ENCODE data around the gene EPGN.

Gene EPGN

DNA sequence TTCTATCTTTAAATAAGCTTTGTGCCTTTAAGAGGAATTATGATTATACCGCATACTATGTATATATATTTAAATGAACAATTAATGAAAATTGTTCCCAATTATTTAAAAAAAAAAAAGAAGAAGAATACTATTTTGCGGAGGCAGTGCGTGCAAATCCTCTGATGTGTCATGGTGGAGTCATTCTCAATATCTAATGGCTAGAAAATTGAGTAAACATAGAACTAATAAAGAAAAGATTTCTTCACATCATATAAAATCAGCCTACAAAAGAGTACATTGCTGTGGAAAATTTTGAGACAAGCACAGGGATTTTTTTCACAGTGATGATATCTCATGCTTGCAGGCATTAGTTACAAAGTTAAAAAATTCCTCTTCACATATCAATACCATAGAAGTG is 54.1 kb downstream of the EPGN start:
- no peak overlapping the region for H3K4me3 ChIP-seq (ENCODE audit: control insufficient read depth, low read depth, low read length)
- peak; percentile 54 for DNase-seq (ENCODE audit: low read depth)
- TF ChIP-seq, protein P1, sequence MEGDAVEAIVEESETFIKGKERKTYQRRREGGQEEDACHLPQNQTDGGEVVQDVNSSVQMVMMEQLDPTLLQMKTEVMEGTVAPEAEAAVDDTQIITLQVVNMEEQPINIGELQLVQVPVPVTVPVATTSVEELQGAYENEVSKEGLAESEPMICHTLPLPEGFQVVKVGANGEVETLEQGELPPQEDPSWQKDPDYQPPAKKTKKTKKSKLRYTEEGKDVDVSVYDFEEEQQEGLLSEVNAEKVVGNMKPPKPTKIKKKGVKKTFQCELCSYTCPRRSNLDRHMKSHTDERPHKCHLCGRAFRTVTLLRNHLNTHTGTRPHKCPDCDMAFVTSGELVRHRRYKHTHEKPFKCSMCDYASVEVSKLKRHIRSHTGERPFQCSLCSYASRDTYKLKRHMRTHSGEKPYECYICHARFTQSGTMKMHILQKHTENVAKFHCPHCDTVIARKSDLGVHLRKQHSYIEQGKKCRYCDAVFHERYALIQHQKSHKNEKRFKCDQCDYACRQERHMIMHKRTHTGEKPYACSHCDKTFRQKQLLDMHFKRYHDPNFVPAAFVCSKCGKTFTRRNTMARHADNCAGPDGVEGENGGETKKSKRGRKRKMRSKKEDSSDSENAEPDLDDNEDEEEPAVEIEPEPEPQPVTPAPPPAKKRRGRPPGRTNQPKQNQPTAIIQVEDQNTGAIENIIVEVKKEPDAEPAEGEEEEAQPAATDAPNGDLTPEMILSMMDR (conservative IDR thresholded peaks at IDR 0.05; ENCODE audit: control insufficient read depth, insufficient read depth, low read depth, low read length): no peak

DNA sequence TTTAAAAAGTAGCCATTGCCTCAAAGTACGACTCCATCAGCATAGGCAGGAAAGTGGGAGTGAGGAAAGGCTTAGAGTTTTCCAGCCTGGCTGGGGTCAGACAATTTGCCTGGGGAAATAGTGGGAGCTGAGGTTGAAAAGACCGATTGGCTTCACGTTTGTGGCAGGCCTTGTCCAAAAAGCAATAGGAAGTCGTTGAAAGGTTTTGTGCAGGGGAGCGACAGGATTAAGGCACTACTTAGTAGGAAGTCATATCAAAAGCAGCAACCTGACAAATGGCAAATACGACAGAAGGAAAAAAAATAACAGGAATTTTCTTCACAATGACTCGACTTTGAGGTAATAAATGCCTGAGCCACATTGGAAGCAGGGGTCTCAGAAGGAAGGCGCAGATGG is 56.0 kb downstream of the EPGN start:
- TF ChIP-seq, protein P1 (conservative IDR thresholded peaks at IDR 0.05; ENCODE audit: control insufficient read depth, insufficient read depth, low read depth, low read length): no peak
- peak overlapping the region; percentile 71 for H3K4me3 ChIP-seq (ENCODE audit: control insufficient read depth, low read depth, low read length)
- no peak for DNase-seq (ENCODE audit: low read depth)

DNA sequence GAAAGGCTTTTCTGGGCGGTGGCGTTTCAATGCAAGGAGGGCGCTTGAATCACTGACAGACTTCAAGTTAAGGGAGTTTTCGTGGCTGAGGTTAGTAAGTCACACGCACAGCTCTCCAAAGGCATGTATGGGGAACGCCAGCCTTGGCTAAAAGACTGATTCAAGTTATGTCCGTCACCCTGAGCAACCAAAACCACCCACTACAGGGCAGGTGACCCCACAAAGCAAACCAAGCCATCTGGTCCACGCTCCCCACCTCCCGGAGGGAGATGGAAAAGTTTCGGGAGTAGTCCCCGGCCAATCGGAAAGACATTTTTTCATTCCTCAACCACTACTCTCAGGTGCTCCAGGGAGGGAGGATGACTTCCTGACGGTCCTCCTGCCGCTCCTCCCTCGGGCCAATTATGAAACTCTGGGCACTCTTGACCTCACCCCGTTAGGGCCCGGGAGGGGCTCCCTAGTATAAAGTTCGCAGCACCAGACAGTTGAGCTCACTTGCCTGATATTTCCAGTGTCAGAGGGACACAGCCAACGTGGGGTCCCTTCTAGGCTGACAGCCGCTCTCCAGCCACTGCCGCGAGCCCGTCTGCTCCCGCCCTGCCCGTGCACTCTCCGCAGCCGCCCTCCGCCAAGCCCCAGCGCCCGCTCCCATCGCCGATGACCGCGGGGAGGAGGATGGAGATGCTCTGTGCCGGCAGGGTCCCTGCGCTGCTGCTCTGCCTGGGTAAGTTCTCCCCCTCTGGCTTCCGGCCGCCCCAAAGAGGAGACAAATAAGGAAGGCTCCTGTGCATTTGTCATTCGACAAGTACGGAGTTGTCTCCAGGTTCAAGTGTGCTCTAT is 56.6 kb downstream of the EPGN start, which contains the start of gene EREG:
Gene EREG, plus strand, starts transcription at position 494 of the 840 bp plus-strand sequence. Its CDS starts 164 bp downstream, at position 658.
- H3K4me3 ChIP-seq (ENCODE audit: control insufficient read depth, low read depth, low read length): peak within 1 kb of the TSS; percentile 71
- TF ChIP-seq, protein P1 (conservative IDR thresholded peaks at IDR 0.05; ENCODE audit: control insufficient read depth, insufficient read depth, low read depth, low read length): no peak
- DNase-seq (ENCODE audit: low read depth): peak; percentile 66

DNA sequence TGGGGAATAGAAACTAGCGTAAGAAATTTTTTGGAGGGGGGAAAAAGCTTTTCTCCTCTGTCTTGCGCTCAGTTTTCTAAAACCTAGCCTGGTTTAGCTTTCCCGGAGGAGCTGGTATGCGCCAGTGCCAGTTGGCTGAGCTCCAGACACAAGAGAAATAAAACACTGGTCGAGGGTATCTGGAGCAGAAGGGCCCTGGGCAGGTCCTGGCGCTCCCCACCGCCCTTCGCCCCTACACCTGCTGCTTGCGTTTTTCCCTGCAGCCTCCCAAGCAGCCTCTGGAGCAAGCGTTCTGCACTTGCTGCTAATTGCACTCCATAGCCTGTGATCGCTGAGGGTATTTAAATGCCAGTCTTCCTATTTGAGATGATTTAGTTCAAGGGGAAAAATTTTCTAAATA is 57.5 kb downstream of the EPGN start:
- TF ChIP-seq, protein P1 (conservative IDR thresholded peaks at IDR 0.05; ENCODE audit: control insufficient read depth, insufficient read depth, low read depth, low read length): no peak
- peak; percentile 27 for DNase-seq (ENCODE audit: low read depth)
- H3K4me3 ChIP-seq (ENCODE audit: control insufficient read depth, low read depth, low read length): peak overlapping the region; percentile 71

Data from fibroblast of mammary gland (primary cell).